CD8-positive, alpha-beta memory T cell (primary cell): ENCODE measurements around the gene GJA4. TPM values are rescaled to one million over a fixed set of nuclear protein-coding genes. Genes with fewer than 3 reads are reported as not detected.
"Not testable (repeated sequence)": the region's sequence is repeated elsewhere in the genome, so short reads cannot be mapped to it uniquely, and the experiment has no call there.

Source experiments
- CTCF ChIA-PET: fragments of 350-600 bp; sonication (Branson Sonifier 250); formaldehyde crosslinking; loops from one replicate; lab custom pipeline; 2021; ENCODE audit warnings: antibody characterized with exemption; lab: Charles Lee
- POLR2A ChIA-PET: fragments of 350-600 bp; sonication (Branson Sonifier 250); formaldehyde crosslinking; loops from one replicate; lab custom pipeline; 2021; ENCODE audit warnings: antibody characterized with exemption; lab: Charles Lee
- DNase-seq, 5 donors: peaks; one replicate each; pipeline versions ENCODE4 v3.0.0 to v3.0.0-alpha.2; 2020 to 2022; ENCODE audit warnings: mixed read lengths in 1 of 5
- H3K27ac ChIP-seq: one replicate; pipeline ENCODE4 v1.7.0; 2013; ENCODE audit warnings: low read depth, mild to moderate bottlenecking, low read length, moderate library complexity
- H3K27me3 ChIP-seq: 2 replicates; pipeline ENCODE4 v1.7.0; 2013; ENCODE audit warnings: low read length, mild to moderate bottlenecking; ENCODE audit not compliant: insufficient read depth, poor library complexity, severe bottlenecking
- H3K36me3 ChIP-seq: 2 replicates; pipeline ENCODE4 v1.7.0; 2013; ENCODE audit warnings: mild to moderate bottlenecking, low read length, moderate library complexity; ENCODE audit not compliant: insufficient read depth
- H3K4me1 ChIP-seq: 2 replicates; pipeline ENCODE4 v1.7.0; 2013; ENCODE audit warnings: mild to moderate bottlenecking, low read length, moderate library complexity; ENCODE audit not compliant: insufficient read depth
- H3K4me3 ChIP-seq: 2 replicates; pipeline ENCODE4 v1.7.0; 2013; ENCODE audit warnings: mild to moderate bottlenecking, low read length
- H3K9me3 ChIP-seq: 2 replicates; pipeline ENCODE4 v1.7.0; 2013; ENCODE audit warnings: mild to moderate bottlenecking, low read length
- H3K27ac Mint-ChIP-seq, 8 donors: one replicate each; pipeline ENCODE4 v1.8.0; 2020 to 2021; ENCODE audit warnings: mixed read lengths in 8 of 8, mild to moderate bottlenecking in 6 of 8, inconsistent platforms in 3 of 8, moderate library complexity in 3 of 8
- H3K27me3 Mint-ChIP-seq, 2 donors: one replicate each; pipeline ENCODE4 v1.8.0; 2020 to 2021; ENCODE audit warnings: mixed read lengths in 2 of 2, mild to moderate bottlenecking in 1 of 2, moderate library complexity in 1 of 2
- H3K36me3 Mint-ChIP-seq, 3 donors: one replicate each; pipeline ENCODE4 v1.8.0; 2020 to 2021; ENCODE audit warnings: mixed read lengths in 3 of 3, inconsistent platforms in 1 of 3, mild to moderate bottlenecking in 1 of 3
- H3K4me1 Mint-ChIP-seq, 3 donors: one replicate each; pipeline ENCODE4 v1.8.0; 2020 to 2021; ENCODE audit warnings: mixed read lengths in 3 of 3, inconsistent platforms in 1 of 3, mild to moderate bottlenecking in 1 of 3
- H3K4me3 Mint-ChIP-seq, 7 donors: one replicate each; pipeline ENCODE4 v1.8.0; 2020 to 2021; ENCODE audit warnings: mixed read lengths in 7 of 7, mild to moderate bottlenecking in 6 of 7, moderate library complexity in 4 of 7, inconsistent platforms in 2 of 7
- H3K9me3 Mint-ChIP-seq, 5 donors: one replicate each; pipeline ENCODE4 v1.8.0; 2020 to 2022; ENCODE audit warnings: mixed read lengths in 5 of 5, mild to moderate bottlenecking in 3 of 5, moderate library complexity in 2 of 5, inconsistent platforms in 1 of 5
- polyA plus RNA-seq: library from polyadenylated mRNA; unstranded; fragments of 300-500 nt; fragmentation: Illumina TruSeq; gene quantifications from one replicate; pipeline ENCODE4 v1.2.3, GENCODE V29; 2021
- total RNA-seq, 2 experiments: library from RNA; stranded (reverse); gene quantifications; one replicate each; pipeline ENCODE4 v1.2.3, GENCODE V29; 2021

GJA4 gene
- total and polyA plus RNA-seq, 3 experiments from 2014 or later: not detected

- H3K27ac ChIP-seq, H3K27me3 ChIP-seq, H3K36me3 Mint-ChIP-seq, H3K9me3 ChIP-seq, H3K4me3 Mint-ChIP-seq, H3K36me3 ChIP-seq, DNase-seq, H3K27ac Mint-ChIP-seq, H3K4me1 Mint-ChIP-seq, H3K4me3 ChIP-seq, H3K4me1 ChIP-seq, CTCF ChIA-PET, H3K9me3 Mint-ChIP-seq: not testable (repeated sequence)
- peaks cover 5 to 12% of the 10 kb centered on the region in 2 donors for H3K27me3 Mint-ChIP-seq
- POLR2A ChIA-PET: interaction anchor here (0.5 kb wide), 1 partner anchor 649 kb away, joined by 3 read pairs; no protein-coding TSS in a partner anchor
These were observed 19.7 kb upstream of the GJA4 start for GRCh38 chr1:34773114-34773513.

- Histone ChIP-seq H3K36me3 (no peaks in the 10 kb centered on the region), H3K27ac (no peak overlapping the region), H3K27me3 (no peaks in the 10 kb centered on the region), H3K4me3 (no peak overlapping the region), H3K4me1 (no peaks in the 10 kb centered on the region), H3K9me3 (no peaks in the 10 kb centered on the region)
- H3K36me3 Mint-ChIP-seq: no peaks in the 10 kb centered on the region
- ChIA-PET POLR2A (no interaction called here), CTCF (no interaction called here)
- no peak for DNase-seq
- no peaks in the 10 kb centered on the region for H3K9me3 Mint-ChIP-seq
- H3K4me1 Mint-ChIP-seq: no peaks in the 10 kb centered on the region
- H3K4me3 Mint-ChIP-seq: no peak overlapping the region
- peaks cover 9 to 30% of the 10 kb centered on the region in 2 donors for H3K27me3 Mint-ChIP-seq
- H3K27ac Mint-ChIP-seq: no peak overlapping the region
These were observed 17.8 kb upstream of the GJA4 start for GRCh38 chr1:34774957-34775356.

- peak overlapping the region in 1 of 8 donors; percentile 76 for H3K27ac Mint-ChIP-seq
- ChIA-PET CTCF (no interaction called here), POLR2A (no interaction called here)
- no peaks in the 10 kb centered on the region for H3K36me3 Mint-ChIP-seq
- H3K36me3 ChIP-seq: no peaks in the 10 kb centered on the region
- no peak overlapping the region for H3K4me3 Mint-ChIP-seq
- no peak overlapping the region for H3K27ac ChIP-seq
- no peaks in the 10 kb centered on the region for H3K4me1 ChIP-seq
- no peak for DNase-seq
- H3K27me3 Mint-ChIP-seq: peaks cover 12 to 39% of the 10 kb centered on the region in 2 donors
- peaks cover 0 to 3% (median 0%) of the 10 kb centered on the region in 3 donors for H3K4me1 Mint-ChIP-seq
- no peaks in the 10 kb centered on the region for H3K9me3 Mint-ChIP-seq
- H3K9me3 ChIP-seq: no peaks in the 10 kb centered on the region
- H3K27me3 ChIP-seq: peaks cover 6% of the 10 kb centered on the region
- no peak overlapping the region for H3K4me3 ChIP-seq
These were observed 15.9 kb upstream of the GJA4 start for GRCh38 chr1:34776911-34777310.

GRCh38 chr1:34777519-34778321 is 15.1 kb upstream of the GJA4 start:
- Mint-ChIP-seq H3K4me3 (no peak overlapping the region), H3K9me3 (no peaks in the 10 kb centered on the region), H3K27me3 (peaks cover 15 to 40% of the 10 kb centered on the region in 2 donors), H3K4me1 (peaks cover 0 to 6% (median 4%) of the 10 kb centered on the region in 3 donors), H3K36me3 (no peaks in the 10 kb centered on the region), H3K27ac (no peak overlapping the region)
- Histone ChIP-seq H3K4me1 (no peaks in the 10 kb centered on the region), H3K4me3 (no peak overlapping the region), H3K27me3 (peaks cover 14% of the 10 kb centered on the region), H3K27ac (no peak overlapping the region), H3K9me3 (no peaks in the 10 kb centered on the region), H3K36me3 (no peaks in the 10 kb centered on the region)
- ChIA-PET POLR2A (no interaction called here), CTCF (no interaction called here)
- no peak for DNase-seq

GRCh38 chr1:34778381-34778780 is 14.4 kb upstream of the GJA4 start:
- peaks cover 20 to 46% of the 10 kb centered on the region in 2 donors for H3K27me3 Mint-ChIP-seq
- Histone ChIP-seq H3K4me1 (no peaks in the 10 kb centered on the region), H3K9me3 (no peaks in the 10 kb centered on the region), H3K27me3 (peaks cover 18% of the 10 kb centered on the region), H3K4me3 (no peak overlapping the region), H3K36me3 (no peaks in the 10 kb centered on the region), H3K27ac (no peak overlapping the region)
- H3K9me3 Mint-ChIP-seq: no peaks in the 10 kb centered on the region
- no peak overlapping the region for H3K4me3 Mint-ChIP-seq
- no peak overlapping the region for H3K27ac Mint-ChIP-seq
- no peaks in the 10 kb centered on the region for H3K36me3 Mint-ChIP-seq
- H3K4me1 Mint-ChIP-seq: peaks cover 0 to 6% (median 4%) of the 10 kb centered on the region in 3 donors
- DNase-seq: no peak
- ChIA-PET POLR2A (no interaction called here), CTCF (no interaction called here)

- no peak overlapping the region for H3K4me3 Mint-ChIP-seq
- DNase-seq: no peak
These were observed 13.8 kb upstream of the GJA4 start for GRCh38 chr1:34779005-34779404.

GRCh38 chr1:34779526-34779925 is 13.3 kb upstream of the GJA4 start:
- Mint-ChIP-seq H3K36me3 (no peaks in the 10 kb centered on the region), H3K4me3 (peak overlapping the region in 1 of 7 donors; percentile 52), H3K27ac (no peak overlapping the region), H3K27me3 (peaks cover 20 to 55% of the 10 kb centered on the region in 2 donors), H3K9me3 (no peaks in the 10 kb centered on the region), H3K4me1 (peaks cover 0 to 6% (median 4%) of the 10 kb centered on the region in 3 donors)
- no peak overlapping the region for H3K27ac ChIP-seq
- peaks cover 23% of the 10 kb centered on the region for H3K27me3 ChIP-seq
- no peaks in the 10 kb centered on the region for H3K36me3 ChIP-seq
- CTCF ChIA-PET: no interaction called here
- DNase-seq: no peak
- H3K4me1 ChIP-seq: no peaks in the 10 kb centered on the region
- POLR2A ChIA-PET: no interaction called here
- no peak overlapping the region for H3K4me3 ChIP-seq
- no peaks in the 10 kb centered on the region for H3K9me3 ChIP-seq

More at GRCh38 chr1:34779005-34779404, 13.8 kb upstream of the GJA4 start:
- Mint-ChIP-seq H3K4me1 (peaks cover 0 to 6% (median 4%) of the 10 kb centered on the region in 3 donors), H3K27me3 (peaks cover 20 to 50% of the 10 kb centered on the region in 2 donors), H3K9me3 (no peaks in the 10 kb centered on the region), H3K27ac (no peak overlapping the region), H3K36me3 (no peaks in the 10 kb centered on the region)
- peaks cover 19% of the 10 kb centered on the region for H3K27me3 ChIP-seq
- no peaks in the 10 kb centered on the region for H3K36me3 ChIP-seq
- H3K4me3 ChIP-seq: no peak overlapping the region
- H3K4me1 ChIP-seq: no peaks in the 10 kb centered on the region
- CTCF ChIA-PET: no interaction called here
- POLR2A ChIA-PET: no interaction called here
- no peak overlapping the region for H3K27ac ChIP-seq
- no peaks in the 10 kb centered on the region for H3K9me3 ChIP-seq

- H3K27me3 ChIP-seq: peaks cover 23% of the 10 kb centered on the region
- CTCF ChIA-PET: no interaction called here
These were observed 12.8 kb upstream of the GJA4 start for GRCh38 chr1:34779962-34780361.

More at GRCh38 chr1:34779962-34780361, 12.8 kb upstream of the GJA4 start:
- POLR2A ChIA-PET: no interaction called here
- H3K27ac Mint-ChIP-seq: no peak overlapping the region
- no peaks in the 10 kb centered on the region for H3K36me3 Mint-ChIP-seq
- peaks cover 20 to 60% of the 10 kb centered on the region in 2 donors for H3K27me3 Mint-ChIP-seq
- H3K27ac ChIP-seq: no peak overlapping the region
- H3K4me3 Mint-ChIP-seq: no peak overlapping the region
- H3K4me1 ChIP-seq: no peaks in the 10 kb centered on the region
- DNase-seq: no peak
- H3K9me3 ChIP-seq: no peaks in the 10 kb centered on the region
- no peaks in the 10 kb centered on the region for H3K36me3 ChIP-seq
- H3K9me3 Mint-ChIP-seq: no peaks in the 10 kb centered on the region
- no peak overlapping the region for H3K4me3 ChIP-seq
- H3K4me1 Mint-ChIP-seq: peaks cover 0 to 6% (median 4%) of the 10 kb centered on the region in 3 donors
